WTC11 (cell line): ENCODE data around the gene RGL2. TPM values are rescaled to one million over a fixed set of nuclear protein-coding genes. Genes with fewer than 3 reads are reported as not detected.

Experiments
- ATAC-seq: fragments of 200-7000 bp; cut with Tn5 transposase; 2 replicates; pipeline ENCODE4 v1.10.0; 2021; ENCODE audit warnings: mild to moderate bottlenecking, moderate library complexity
- CTCF ChIA-PET: fragments of 300-600 bp; sonication (Branson Sonifier 250); formaldehyde crosslinking; loops from one replicate; lab custom pipeline; 2021; ENCODE audit warnings: antibody characterized with exemption; lab: Charles Lee
- POLR2A ChIA-PET: fragments of 350-600 bp; sonication (Branson Sonifier 250); formaldehyde crosslinking; loops from one replicate; lab custom pipeline; 2021; ENCODE audit warnings: antibody characterized with exemption; lab: Charles Lee
- DNase-seq: peaks from one replicate; pipeline ENCODE4 v3.0.0; 2021; ENCODE audit warnings: low spot score
- H3K27ac Mint-ChIP-seq: 2 replicates; pipeline ENCODE4 v1.8.0; 2021; ENCODE audit warnings: mixed read lengths
- H3K27me3 Mint-ChIP-seq: 2 replicates; pipeline ENCODE4 v1.8.0; 2021; ENCODE audit warnings: low read depth, mild to moderate bottlenecking, moderate library complexity, mixed read lengths
- H3K36me3 Mint-ChIP-seq: 2 replicates; pipeline ENCODE4 v1.8.0; 2021; ENCODE audit warnings: mixed read lengths
- H3K4me1 Mint-ChIP-seq: 2 replicates; pipeline ENCODE4 v1.8.0; 2022; ENCODE audit warnings: mixed read lengths
- H3K4me3 Mint-ChIP-seq: 2 replicates; pipeline ENCODE4 v1.8.0; 2021; ENCODE audit warnings: mild to moderate bottlenecking, moderate library complexity, mixed read lengths
- H3K9me3 Mint-ChIP-seq: 2 replicates; pipeline ENCODE4 v1.8.0; 2021; ENCODE audit warnings: mixed read lengths
- CREM ChIP-seq: sonication (generic); formaldehyde crosslinking; IDR thresholded peaks from 2 replicates; pipeline ENCODE4 v1.8.1; 2022; ENCODE audit warnings: mild to moderate bottlenecking, missing genetic modification reagents, moderate library complexity
- E2F1 ChIP-seq: sonication (generic); formaldehyde crosslinking; IDR thresholded peaks from 2 replicates; pipeline ENCODE4 v1.8.0; 2022; ENCODE audit warnings: mild to moderate bottlenecking, missing genetic modification reagents
- E2F5 ChIP-seq: sonication (generic); formaldehyde crosslinking; IDR thresholded peaks from 2 replicates; pipeline ENCODE4 v1.8.1; 2022; ENCODE audit warnings: mild to moderate bottlenecking, moderate library complexity, missing genetic modification reagents
- FOXP1 ChIP-seq: sonication (generic); formaldehyde crosslinking; IDR thresholded peaks from 2 replicates; pipeline ENCODE4 v1.8.0; 2022; ENCODE audit warnings: missing genetic modification reagents, mild to moderate bottlenecking, moderate library complexity, borderline replicate concordance
- NFE2L1 ChIP-seq: sonication (generic); formaldehyde crosslinking; IDR thresholded peaks from 2 replicates; pipeline ENCODE4 v1.8.1; 2023; ENCODE audit warnings: missing genetic modification reagents
- NFYB ChIP-seq: sonication (generic); formaldehyde crosslinking; conservative IDR thresholded peaks from 2 replicates; pipeline ENCODE4 v1.8.0; 2022; ENCODE audit warnings: low read depth, missing genetic modification reagents
- NR1H2 ChIP-seq: sonication (generic); formaldehyde crosslinking; IDR thresholded peaks from 2 replicates; pipeline ENCODE4 v1.9.0; 2021; ENCODE audit warnings: mild to moderate bottlenecking, moderate library complexity, missing genetic modification reagents
- PRDM15 ChIP-seq: sonication (generic); formaldehyde crosslinking; IDR thresholded peaks from 2 replicates; pipeline ENCODE4 v1.8.0; 2022; ENCODE audit warnings: missing genetic modification reagents
- PRRX2 ChIP-seq: fragments of 250-450 bp; sonication (Bioruptor Pico); IDR thresholded peaks from 2 replicates; pipeline ENCODE4 v1.8.0; 2021; ENCODE audit warnings: mild to moderate bottlenecking
- TEAD4 ChIP-seq: sonication (generic); formaldehyde crosslinking; IDR thresholded peaks from 2 replicates; pipeline ENCODE4 v1.8.0; 2022; ENCODE audit warnings: mild to moderate bottlenecking, missing genetic modification reagents
- ZNF281 ChIP-seq: sonication (generic); formaldehyde crosslinking; IDR thresholded peaks from 2 replicates; pipeline ENCODE4 v1.8.0; 2023; ENCODE audit warnings: mild to moderate bottlenecking, missing genetic modification reagents
- total RNA-seq: library from RNA; stranded (reverse); gene quantifications from 3 replicates; pipeline ENCODE4 v1.2.3, GENCODE V29; 2021
- TF ChIP-seq, protein P1 (sequence below): fragments of 250-450 bp; sonication (Bioruptor Pico); IDR thresholded peaks from 2 replicates; pipeline ENCODE4 v1.9.0; 2021; ENCODE audit warnings: mild to moderate bottlenecking, borderline replicate concordance
- TF ChIP-seq, protein P2 (sequence below): sonication (generic); formaldehyde crosslinking; IDR thresholded peaks from 2 replicates; pipeline ENCODE4 v1.8.1; 2023; ENCODE audit warnings: mild to moderate bottlenecking, missing genetic modification reagents, moderate library complexity
- TF ChIP-seq, protein P3 (sequence below): sonication (generic); formaldehyde crosslinking; IDR thresholded peaks from 2 replicates; pipeline ENCODE4 v1.8.0; 2023; ENCODE audit warnings: missing genetic modification reagents, mild to moderate bottlenecking, borderline replicate concordance
- TF ChIP-seq, protein P4 (sequence below): fragments of 200-600 bp; IDR thresholded peaks from 2 replicates; pipeline ENCODE4 v1.8.0; 2022; ENCODE audit warnings: antibody characterized with exemption

Gene RGL2
- total RNA-seq, 1 experiment from 2014 or later, result 77.1 TPM

DNA sequence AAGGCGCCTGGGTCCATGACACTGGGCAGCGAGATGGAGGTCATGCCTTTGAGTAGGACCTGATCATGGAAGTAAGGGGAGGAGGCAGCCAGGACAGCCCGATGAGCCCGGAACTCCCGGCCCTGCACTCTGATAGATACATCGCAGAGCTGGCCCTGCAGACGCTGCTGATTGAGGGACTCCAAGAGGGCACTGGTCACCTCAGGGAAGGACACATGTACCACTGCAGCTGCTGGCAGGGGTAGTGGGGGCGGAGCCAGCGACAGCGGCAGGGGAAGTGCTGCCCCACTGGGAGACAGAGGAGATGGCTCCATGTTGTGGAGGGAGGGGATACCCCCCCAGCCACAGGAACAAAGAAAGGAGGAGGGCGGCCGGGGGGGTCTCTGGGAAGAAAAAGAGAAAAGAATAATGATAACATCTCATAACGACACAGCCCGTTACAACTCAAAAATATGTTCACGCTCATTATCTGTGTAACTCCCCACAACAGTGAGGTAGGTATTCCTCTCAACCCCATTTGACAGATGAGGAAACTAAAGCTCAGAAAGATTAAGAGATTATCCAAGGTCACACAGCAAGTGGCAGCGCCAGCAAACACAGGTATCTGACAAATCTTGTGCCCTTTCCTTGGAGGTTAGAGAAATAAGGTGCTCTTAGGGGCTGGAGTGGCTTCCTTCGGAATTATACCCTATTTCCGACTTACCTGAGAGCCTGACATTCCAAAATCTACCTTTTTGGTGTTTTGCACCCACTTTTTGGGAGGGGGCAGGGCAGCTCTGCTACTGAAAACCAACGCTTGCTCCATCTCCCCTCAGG lies 18.1 kb upstream of the RGL2 start:
- CTCF ChIA-PET, result interaction anchor here (0.9 to 2.5 kb wide), 11 partner anchors 17 to 1168 kb away, joined by 3 to 16 read pairs (median 5); partner anchors contain the start of genes B3GALT4, CUTA, PFDN6 and RPS18
- TF ChIP-seq, protein P1, sequence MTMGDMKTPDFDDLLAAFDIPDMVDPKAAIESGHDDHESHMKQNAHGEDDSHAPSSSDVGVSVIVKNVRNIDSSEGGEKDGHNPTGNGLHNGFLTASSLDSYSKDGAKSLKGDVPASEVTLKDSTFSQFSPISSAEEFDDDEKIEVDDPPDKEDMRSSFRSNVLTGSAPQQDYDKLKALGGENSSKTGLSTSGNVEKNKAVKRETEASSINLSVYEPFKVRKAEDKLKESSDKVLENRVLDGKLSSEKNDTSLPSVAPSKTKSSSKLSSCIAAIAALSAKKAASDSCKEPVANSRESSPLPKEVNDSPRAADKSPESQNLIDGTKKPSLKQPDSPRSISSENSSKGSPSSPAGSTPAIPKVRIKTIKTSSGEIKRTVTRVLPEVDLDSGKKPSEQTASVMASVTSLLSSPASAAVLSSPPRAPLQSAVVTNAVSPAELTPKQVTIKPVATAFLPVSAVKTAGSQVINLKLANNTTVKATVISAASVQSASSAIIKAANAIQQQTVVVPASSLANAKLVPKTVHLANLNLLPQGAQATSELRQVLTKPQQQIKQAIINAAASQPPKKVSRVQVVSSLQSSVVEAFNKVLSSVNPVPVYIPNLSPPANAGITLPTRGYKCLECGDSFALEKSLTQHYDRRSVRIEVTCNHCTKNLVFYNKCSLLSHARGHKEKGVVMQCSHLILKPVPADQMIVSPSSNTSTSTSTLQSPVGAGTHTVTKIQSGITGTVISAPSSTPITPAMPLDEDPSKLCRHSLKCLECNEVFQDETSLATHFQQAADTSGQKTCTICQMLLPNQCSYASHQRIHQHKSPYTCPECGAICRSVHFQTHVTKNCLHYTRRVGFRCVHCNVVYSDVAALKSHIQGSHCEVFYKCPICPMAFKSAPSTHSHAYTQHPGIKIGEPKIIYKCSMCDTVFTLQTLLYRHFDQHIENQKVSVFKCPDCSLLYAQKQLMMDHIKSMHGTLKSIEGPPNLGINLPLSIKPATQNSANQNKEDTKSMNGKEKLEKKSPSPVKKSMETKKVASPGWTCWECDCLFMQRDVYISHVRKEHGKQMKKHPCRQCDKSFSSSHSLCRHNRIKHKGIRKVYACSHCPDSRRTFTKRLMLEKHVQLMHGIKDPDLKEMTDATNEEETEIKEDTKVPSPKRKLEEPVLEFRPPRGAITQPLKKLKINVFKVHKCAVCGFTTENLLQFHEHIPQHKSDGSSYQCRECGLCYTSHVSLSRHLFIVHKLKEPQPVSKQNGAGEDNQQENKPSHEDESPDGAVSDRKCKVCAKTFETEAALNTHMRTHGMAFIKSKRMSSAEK (CRISPR knock-in tag), result no peak
- no peak for TF ChIP-seq CREM (CRISPR knock-in tag)
- TF ChIP-seq NFYB (CRISPR knock-in tag), result no peak
- no peak for TF ChIP-seq TEAD4 (CRISPR knock-in tag)
- no peak for TF ChIP-seq PRDM15
- TF ChIP-seq FOXP1, result no peak
- TF ChIP-seq E2F5 (CRISPR knock-in tag), result no peak
- TF ChIP-seq, protein P2, sequence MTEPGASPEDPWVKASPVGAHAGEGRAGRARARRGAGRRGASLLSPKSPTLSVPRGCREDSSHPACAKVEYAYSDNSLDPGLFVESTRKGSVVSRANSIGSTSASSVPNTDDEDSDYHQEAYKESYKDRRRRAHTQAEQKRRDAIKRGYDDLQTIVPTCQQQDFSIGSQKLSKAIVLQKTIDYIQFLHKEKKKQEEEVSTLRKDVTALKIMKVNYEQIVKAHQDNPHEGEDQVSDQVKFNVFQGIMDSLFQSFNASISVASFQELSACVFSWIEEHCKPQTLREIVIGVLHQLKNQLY (CRISPR knock-in tag), result no peak
- no peak for TF ChIP-seq NR1H2
- TF ChIP-seq, protein P3, sequence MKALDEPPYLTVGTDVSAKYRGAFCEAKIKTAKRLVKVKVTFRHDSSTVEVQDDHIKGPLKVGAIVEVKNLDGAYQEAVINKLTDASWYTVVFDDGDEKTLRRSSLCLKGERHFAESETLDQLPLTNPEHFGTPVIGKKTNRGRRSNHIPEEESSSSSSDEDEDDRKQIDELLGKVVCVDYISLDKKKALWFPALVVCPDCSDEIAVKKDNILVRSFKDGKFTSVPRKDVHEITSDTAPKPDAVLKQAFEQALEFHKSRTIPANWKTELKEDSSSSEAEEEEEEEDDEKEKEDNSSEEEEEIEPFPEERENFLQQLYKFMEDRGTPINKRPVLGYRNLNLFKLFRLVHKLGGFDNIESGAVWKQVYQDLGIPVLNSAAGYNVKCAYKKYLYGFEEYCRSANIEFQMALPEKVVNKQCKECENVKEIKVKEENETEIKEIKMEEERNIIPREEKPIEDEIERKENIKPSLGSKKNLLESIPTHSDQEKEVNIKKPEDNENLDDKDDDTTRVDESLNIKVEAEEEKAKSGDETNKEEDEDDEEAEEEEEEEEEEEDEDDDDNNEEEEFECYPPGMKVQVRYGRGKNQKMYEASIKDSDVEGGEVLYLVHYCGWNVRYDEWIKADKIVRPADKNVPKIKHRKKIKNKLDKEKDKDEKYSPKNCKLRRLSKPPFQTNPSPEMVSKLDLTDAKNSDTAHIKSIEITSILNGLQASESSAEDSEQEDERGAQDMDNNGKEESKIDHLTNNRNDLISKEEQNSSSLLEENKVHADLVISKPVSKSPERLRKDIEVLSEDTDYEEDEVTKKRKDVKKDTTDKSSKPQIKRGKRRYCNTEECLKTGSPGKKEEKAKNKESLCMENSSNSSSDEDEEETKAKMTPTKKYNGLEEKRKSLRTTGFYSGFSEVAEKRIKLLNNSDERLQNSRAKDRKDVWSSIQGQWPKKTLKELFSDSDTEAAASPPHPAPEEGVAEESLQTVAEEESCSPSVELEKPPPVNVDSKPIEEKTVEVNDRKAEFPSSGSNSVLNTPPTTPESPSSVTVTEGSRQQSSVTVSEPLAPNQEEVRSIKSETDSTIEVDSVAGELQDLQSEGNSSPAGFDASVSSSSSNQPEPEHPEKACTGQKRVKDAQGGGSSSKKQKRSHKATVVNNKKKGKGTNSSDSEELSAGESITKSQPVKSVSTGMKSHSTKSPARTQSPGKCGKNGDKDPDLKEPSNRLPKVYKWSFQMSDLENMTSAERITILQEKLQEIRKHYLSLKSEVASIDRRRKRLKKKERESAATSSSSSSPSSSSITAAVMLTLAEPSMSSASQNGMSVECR (CRISPR knock-in tag), result no peak
- TF ChIP-seq, protein P4, sequence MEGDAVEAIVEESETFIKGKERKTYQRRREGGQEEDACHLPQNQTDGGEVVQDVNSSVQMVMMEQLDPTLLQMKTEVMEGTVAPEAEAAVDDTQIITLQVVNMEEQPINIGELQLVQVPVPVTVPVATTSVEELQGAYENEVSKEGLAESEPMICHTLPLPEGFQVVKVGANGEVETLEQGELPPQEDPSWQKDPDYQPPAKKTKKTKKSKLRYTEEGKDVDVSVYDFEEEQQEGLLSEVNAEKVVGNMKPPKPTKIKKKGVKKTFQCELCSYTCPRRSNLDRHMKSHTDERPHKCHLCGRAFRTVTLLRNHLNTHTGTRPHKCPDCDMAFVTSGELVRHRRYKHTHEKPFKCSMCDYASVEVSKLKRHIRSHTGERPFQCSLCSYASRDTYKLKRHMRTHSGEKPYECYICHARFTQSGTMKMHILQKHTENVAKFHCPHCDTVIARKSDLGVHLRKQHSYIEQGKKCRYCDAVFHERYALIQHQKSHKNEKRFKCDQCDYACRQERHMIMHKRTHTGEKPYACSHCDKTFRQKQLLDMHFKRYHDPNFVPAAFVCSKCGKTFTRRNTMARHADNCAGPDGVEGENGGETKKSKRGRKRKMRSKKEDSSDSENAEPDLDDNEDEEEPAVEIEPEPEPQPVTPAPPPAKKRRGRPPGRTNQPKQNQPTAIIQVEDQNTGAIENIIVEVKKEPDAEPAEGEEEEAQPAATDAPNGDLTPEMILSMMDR, result no peak
- TF ChIP-seq NFE2L1 (CRISPR knock-in tag), result no peak
- no peak for TF ChIP-seq E2F1 (CRISPR knock-in tag)
- no peak for TF ChIP-seq ZNF281 (CRISPR knock-in tag)
- TF ChIP-seq PRRX2 (CRISPR knock-in tag), result no peak

More for the DNA sequence above, 18.1 kb upstream of the RGL2 start:
- POLR2A ChIA-PET, result interaction anchor here (1.0 to 1.9 kb wide), 3 partner anchors 28 to 133 kb away, joined by 3 to 8 read pairs (median 6); no protein-coding TSS in a partner anchor
- no peaks in the 10 kb centered on the region; the same call in 1 of the 2 replicates for H3K27me3 Mint-ChIP-seq
- peak overlapping the region; percentile 91 for H3K27ac Mint-ChIP-seq
- ATAC-seq, result no peak
- H3K36me3 Mint-ChIP-seq, result peaks cover 21% of the 10 kb centered on the region
- H3K4me1 Mint-ChIP-seq, result peaks cover 65% of the 10 kb centered on the region
- H3K4me3 Mint-ChIP-seq, result peak overlapping the region; percentile 71
- H3K9me3 Mint-ChIP-seq, result no peaks in the 10 kb centered on the region
- DNase-seq, result no peak
